HG03097 (cell line): ENCODE measurements around the gene POU3F3.

ENCODE experiments used
- ATAC-seq: cut with Tn5 transposase; IDR thresholded peaks from one replicate; pipeline ENCODE4 v1.9.1; 2021; ENCODE audit not compliant: unreplicated experiment, low FRiP score

Gene POU3F3

DNA sequence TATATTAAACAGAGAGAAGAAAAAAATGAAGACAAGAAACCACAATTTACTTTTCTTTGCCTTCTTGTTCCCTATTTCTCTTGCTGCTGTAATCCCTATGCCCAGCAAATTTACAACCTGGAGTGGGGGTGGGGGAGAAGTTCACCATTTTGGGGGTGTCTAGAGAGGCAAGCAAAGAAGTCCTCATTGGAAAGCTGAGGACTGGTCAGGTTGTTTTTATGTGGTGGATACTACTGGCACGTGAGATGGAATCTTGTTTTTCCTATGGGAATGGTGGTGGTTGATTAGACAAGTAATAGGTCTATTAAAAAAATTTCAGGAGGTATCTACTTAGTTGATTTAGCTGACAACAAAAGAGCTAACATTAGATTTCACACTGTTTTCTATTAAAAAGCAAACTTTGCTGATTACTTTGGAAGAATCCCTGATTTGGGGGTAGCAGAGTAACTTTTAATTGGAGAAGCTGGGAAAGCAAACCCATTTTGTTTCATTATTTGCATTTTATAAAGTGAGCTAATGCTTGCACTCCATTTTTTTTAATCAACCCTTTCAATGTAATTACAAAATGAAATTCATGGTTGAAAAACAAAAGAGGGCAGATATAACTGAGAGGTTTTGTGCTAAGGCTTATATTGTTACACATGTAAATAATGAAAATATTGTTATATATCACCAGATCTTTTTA lies 6.0 kb downstream of the POU3F3 start:
- no peak for ATAC-seq

DNA sequence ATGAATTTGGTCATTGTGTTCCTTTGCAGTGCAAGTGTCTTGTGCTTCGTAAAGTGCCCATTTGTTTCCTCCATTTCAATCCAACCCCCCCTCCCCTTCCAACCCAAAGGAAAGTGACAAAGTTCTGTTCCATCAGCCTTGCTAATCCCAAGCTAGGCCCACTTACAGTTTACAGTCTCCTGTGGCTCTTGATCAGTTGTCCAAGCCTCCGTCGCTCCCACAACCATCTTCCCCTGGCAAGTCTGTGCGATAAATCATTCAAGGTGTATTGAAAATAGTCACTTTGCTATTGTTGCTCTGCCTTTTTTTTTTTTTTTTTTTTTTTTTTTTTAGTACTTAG lies 6.5 kb downstream of the POU3F3 start:
- no peak for ATAC-seq

DNA sequence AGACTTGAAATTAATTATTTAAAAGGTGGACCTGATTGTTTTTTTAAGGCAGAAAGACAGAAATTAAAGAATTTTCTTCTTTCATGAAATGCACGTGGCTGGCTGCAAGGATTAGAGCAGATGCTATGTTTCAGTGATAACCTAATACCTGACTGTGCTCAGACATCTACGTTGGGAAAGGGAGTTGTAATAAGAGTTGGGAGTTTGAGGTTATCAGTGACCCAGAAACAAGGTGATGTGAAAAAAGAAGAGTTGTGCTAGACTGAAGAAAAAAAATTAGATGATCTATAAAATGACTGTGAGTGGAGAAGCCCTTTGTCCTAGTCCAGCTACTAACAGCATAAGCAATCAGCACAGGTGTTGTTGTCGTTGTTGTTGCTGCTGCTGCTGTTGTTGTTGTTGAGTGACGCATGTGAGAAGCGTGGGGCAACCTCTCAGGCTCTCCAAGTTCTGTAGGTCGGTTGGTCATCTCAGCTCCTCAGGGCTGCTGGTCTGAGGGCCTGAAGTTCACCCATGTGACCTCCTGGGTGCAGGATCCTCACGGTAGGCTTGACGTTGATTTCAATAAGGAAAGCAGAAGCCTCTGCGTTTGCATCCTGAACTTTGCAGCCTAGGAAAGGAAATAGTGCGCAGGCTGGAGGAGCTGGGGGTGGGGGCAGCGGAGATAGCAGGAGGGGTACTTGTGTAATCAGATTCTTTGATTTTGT lies 7.6 kb downstream of the POU3F3 start:
- no peak for ATAC-seq

DNA sequence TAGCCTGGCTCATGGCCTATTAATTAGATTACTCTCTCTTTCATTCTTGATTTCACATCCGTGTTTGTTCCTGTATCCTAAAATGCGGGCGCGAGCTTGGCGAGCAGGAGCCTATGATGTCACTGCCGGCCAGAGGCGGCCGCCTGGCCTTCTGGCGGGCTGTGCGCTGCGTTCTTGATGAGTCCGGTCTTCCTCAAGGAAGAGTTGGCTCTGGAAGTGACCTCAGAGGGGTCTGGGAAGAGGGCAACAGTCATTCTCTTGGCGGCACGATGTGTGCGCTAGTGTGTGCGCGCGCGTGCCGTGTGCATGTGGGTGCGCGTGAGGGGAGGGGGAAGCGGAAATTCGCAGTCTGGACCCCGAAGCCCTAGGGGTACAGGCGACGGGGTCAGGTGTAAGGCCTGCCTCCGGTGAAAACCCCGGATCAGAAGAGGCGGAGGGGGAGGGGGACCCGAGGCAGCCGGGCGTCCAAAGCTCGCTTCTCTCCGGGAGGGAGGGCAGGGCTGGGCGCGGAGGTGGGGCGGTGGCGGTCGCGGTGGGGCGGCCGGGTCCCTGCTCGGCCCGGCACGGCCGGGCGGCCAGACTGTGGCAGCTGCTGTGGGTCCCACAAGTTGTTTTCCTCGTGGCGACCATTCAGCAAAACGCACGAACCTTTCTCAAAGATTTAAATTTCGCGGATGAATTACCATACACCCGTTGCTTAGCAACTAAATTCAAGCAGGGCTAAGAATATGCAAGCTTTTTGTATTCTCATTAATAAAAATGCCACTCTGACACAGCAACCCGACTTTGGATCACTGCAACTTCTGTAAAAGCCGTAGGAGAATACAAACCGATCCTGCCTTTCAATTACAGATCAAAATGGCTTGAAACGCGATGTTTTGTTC lies 8.4 kb downstream of the POU3F3 start:
- ATAC-seq: no peak

DNA sequence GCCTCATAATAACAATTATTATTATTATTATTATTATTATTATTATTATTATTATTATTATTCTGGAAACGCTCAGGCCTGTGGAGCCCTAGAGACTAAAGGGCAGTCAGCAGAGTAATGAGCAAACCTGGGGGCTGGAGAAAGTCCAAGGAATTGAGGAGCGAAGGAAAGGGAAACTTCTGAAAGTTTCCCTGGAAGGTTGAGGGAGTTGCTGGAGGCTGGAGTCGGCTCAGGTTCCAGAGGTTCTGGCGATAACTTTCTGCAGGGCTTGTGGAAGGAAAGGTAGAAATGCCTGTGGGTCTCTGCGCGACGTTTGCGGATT lies 9.2 kb downstream of the POU3F3 start:
- no peak for ATAC-seq

DNA sequence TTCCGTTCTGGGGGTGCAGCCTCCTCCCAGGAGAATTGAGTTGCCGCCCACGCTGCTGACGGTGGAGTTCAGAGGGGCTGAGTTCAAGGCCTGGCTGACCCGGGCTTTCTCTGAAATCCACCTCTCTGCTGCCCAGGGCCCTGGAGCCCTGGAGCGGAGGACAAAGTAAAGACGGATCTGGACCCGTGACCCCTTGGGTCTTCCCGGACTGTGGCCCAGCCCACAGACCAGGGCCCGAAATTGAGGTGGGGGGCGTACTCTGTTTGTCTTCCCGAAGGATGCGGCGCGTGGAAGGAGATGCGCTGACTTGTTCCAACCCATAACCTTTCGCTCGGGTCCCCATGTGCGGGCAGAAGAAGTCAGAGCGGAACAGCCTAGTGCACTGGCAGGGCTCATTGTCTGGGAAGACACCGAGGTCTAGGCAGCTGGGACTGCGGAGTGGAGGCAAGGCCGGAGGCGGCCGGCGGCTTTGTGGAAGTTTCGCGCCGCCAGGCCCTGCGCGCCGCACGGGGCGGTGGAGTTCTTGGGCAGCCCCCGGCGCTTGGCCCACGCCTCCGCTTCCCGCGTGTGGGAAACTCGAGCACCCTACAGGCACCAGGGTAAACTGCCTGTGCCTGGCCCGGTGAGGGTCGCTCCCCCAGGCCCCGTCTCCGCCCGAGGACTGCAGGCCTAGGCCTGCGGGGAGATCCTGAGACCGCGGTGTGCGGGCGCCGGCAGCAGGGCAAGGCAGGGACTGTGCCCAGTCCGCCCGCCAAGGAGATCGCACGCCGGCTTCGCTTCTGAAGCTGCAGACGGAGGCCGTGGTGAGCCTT lies 9.8 kb downstream of the POU3F3 start:
- no peak for ATAC-seq

DNA sequence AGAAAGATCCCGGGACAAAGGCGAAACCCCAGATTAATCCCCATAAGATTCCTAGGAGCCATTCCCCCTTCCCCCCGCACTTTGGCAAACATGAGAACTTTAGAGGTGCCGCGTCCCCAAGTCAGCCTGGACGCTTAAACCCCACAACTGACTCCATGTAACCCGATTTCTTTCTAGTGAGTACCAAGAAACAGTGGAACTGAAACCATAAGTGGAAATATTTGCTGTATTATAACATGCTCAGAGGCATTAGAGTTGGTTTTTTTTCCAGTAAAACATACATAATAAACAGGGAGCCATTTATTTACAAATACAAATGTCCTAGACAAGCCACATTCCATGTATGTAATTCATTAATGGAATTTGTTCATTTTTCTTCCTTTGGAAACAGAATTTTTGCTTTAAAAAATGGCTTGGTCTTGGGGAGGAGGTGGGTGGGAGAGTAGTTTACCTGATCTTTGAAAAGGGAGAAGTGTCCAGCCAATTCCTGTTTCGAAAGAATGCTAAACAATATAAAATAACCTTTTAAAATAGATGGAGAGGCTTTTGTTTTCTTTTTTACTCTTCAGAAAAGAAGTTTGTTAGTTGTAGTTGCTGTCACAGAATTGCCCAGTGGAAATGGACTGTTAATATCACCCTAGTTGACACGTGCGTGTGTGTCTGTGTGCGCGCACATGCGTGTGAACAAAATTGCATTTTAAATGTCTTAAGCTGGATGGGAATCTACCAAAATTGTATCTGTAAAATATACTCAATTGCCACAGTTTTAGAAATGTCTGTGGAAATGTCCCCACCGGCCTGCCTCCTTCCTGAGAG lies 10.6 kb downstream of the POU3F3 start:
- ATAC-seq: no peak

DNA sequence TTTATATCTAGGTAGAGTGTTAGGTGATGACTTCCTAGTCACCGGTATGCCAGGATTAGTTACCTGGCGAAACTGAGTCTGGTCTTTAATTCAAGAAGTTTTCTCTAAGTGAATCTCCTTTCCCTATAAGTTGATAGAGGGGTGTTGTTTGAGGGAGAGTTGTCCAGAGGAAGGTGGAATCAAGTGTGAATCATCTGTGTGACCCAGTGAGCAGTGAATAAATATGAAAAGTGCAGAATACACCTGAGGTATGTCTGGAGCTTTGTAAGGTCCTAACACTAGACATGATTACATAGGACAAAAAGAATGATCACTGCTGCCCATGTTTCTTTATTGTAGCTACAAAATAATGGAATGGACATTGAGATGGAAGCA lies 11.2 kb downstream of the POU3F3 start:
- no peak for ATAC-seq

DNA sequence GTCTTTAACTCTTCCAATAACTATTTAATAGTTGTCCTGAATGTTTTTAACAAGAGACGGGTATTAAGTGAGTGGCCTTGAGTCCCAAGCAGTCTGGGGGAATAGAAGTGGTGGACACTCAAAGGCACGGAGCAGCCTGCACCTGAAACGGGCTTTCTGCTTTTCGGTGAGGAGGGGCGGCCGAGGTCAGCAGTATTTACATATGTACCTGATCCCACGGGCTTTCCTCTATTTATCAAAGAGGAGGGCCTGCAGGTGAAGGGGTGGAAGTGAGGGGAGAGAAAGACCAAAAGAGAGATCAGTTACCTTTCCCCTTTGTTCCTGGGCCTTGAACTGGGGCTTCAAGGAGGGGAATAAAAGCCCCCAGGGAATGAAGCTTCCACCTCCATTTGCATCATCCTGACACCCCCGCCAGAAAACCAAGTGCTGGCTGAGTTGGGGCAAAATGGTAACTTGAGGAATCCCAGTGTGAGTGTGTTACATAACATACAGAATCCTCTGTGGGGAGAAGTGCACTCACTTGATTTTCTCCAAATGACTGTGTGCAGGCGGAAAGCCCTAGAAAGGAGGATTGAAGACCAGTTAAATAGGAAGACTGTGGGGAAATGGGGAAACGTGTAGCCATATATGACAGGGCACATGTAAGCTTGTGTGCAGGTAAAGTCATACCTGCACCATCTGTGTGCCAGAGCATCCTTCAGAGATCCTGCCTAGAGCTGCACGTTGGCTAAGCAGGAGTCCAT lies 12.4 kb downstream of the POU3F3 start:
- no peak for ATAC-seq

DNA sequence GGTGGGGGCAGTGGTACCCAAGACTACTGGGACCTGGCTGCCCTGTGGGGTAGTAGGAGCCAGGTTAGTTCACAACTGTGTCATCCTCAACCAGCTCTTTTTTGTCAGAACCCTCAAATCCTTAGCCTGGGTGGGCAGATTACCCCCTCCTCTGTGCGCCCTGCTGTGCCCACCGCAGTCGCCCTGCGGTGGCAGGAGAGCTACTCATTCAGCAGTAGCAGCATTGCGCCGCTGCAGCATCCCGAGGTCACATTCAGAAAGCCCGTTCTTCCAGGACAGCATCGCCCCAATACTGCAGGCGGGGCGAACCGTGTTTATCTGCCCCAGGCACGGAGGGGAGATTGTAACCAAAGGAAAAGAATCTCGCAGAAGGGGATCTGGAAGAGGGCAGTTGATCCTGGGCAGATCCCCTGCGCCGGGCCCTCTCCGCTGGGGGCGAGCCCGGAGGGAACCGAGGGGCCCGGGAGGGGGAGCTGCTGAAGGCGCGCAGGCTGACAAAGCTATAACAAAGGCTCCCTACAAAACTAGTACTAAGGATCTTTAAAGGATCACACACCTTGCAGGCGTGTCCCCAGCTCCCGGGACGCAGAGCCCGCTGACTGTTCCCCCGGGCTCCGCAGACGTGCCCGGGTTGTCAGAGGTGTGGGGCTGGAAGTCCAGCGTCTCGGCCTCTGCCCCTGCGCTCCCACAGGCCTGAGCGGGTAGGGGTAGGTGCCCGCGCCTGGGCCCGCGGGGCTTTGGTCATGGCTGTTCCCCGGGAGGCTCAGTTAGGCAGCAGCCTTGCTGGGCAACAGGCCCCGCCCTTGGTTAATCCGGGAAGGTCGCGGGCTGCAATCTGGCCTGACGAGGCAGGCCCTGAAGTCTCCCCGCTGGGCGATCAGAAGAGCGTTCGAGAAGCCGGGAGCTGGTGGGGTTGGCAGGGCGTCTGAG lies 13.2 kb downstream of the POU3F3 start:
- no peak for ATAC-seq

DNA sequence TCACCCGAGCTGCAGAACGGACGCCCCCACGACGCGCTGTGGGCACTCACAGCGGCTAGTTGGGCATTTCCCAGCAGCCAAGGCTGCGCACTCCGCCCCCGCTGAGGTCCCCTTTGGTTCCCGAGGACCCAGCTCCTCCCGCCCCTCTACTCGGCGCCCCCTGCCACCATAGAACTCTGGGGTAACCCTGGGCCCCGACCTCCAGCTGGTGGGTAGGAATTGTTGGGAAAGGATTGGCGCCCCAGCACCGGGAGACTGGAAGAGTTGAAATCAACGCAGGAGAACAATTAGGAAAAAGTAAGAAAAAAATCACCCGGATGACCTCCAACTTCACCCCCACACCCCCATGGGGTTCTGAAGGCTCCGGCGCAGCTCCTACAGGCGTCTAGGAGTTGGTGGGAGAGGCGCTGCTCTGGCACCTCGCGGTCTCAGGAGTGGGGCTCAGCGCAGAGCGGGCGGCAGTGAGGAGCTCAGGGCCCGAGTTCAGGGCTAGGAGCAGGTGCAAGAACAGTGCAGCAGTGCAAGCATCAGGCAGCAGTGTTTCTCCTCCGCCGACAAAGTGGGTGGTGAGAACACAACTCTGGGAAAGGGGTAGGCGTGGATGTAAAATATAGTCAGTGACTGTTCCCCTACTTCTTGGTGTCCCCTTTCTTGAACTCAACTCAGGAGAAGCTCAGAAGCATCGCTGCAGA lies 14.0 kb downstream of the POU3F3 start:
- ATAC-seq: no peak

DNA sequence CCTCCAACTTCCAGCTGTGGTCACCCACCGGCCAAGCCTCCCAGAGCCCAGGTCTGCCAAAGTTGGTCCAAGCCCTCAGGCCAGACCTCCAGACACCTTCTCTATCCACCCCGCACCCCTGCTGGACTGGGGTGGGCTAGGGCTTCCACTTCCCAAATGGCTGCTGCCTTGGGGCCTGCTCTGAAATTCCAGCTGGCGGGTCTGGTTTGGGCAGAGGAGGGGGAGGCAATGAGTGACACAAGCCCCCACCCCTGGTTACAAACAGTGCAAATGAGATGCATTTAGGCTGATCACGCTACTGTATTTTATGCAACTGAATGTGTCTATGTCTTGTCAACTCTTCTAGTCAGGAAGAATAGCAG lies 14.6 kb downstream of the POU3F3 start:
- ATAC-seq: no peak

DNA sequence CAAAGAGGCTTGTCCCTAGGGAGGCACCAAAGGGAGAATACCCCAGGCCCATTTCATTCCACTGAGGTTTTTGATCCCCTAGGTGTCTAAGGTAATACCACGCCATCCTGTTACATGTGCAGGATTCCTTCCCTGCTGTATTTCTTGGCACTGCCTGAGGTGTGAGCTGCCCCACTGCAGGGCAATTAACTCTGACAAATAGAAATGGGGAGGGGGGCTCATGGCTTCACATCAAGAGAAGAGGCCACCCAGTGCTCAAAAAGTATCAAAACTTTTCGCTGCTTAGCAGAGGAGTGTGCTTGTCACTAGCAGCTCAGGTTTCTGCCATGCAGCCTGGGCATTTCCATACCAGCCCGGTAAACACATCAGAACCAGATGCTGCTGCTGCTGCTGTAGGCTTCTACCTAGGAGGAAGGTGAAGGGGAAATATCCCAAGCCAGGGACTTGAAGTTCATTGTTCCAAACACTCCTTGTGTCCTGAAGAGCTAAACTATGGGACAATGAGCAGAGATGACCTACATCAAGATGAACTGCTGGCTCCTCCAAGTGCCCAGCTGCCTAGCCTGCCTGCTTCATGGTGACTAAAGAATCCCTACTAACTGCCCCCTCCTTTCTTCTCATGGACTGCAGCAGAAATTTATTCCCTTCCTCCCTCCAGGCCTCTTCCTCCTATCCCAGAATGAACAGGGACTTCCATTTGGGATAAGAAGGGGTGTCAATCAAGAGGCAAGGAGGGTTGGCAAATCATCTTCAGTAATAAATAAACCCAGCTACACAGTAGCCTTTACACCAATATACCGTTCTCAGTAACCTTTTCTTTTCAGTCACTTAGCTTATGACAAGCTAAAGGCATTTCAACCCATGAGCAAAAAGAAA lies 16.4 kb downstream of the POU3F3 start:
- ATAC-seq: no peak

DNA sequence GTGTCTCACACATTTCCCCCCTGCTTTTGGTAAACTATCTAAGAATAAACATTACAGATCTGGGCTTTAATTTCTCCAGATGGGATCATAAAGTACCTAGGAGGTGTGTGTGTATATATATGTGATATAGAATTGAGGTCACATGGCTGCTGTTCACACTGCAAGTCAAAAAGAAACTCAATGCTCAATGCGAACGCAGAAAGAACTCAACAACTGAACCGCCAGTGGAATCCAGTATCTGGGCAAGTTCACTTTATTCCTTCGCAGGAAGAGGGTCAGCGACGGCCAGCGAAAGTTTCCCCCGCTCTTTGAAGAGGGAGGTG lies 17.7 kb downstream of the POU3F3 start:
- ATAC-seq: no peak

DNA sequence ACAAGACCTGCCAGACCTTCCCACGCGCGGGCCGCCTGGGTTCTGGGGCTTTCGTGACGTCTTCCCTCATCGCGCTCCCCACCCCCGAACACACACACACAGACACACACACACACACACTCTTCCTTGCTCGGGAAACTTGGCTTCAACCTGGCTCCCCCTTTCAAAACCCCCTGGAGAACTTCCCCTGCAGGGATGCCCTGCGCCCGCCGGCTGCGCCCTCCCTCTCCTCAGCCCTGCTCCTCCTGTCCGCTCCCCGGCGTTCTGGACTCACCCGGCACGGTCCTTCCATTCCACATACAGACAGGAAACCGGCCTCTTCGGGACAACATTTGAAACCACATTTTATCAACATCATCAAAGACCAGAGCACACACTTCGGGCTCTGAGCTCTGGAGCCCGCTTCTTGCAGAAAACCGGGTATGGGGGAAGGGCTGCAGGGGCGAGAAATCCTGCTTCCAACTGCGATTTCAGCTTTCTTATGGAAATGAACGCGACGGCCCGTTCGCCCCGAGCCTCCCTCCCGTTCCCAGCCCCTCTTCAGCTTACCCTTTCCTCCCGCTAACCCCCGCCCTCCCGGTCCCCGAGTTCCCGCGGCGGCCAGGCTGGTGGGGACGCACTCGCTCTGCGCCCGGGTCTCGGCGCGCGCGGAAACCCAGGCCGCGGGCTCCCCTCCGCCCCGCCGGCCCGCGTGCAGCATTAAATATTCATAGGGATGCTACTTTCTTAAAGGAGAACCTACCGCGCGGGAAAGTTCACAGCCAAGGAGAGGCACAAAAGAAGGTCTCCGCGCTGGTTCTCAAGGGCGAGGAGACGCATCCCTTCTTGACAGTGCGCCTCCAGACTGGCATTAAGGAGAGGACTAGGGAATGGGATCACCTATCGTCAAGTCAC lies 18.3 kb downstream of the POU3F3 start:
- no peak for ATAC-seq
